Activated naive CD8-positive, alpha-beta T cell treated with anti-CD3 and anti-CD28 coated beads for 36 hours (primary cell): ENCODE data around the gene SLC36A4. TPM values are rescaled to one million over a fixed set of nuclear protein-coding genes. Genes with fewer than 3 reads are reported as not detected.
"Not testable (repeated sequence)": the region's sequence is repeated elsewhere in the genome, so short reads cannot be mapped to it uniquely, and the experiment has no call there.

Source experiments
- DNase-seq: peaks from one replicate; pipeline ENCODE4 v3.0.0; 2021
- H3K27ac Mint-ChIP-seq: one replicate; pipeline ENCODE4 v1.8.0; 2022; ENCODE audit warnings: mild to moderate bottlenecking, moderate library complexity, mixed read lengths
- H3K27me3 Mint-ChIP-seq: one replicate; pipeline ENCODE4 v1.8.0; 2022; ENCODE audit warnings: mild to moderate bottlenecking, mixed read lengths
- H3K36me3 Mint-ChIP-seq: one replicate; pipeline ENCODE4 v1.8.0; 2021; ENCODE audit warnings: mild to moderate bottlenecking, mixed read lengths
- H3K4me1 Mint-ChIP-seq: one replicate; pipeline ENCODE4 v1.8.0; 2021; ENCODE audit warnings: mixed read lengths
- H3K4me3 Mint-ChIP-seq: one replicate; pipeline ENCODE4 v1.8.0; 2022; ENCODE audit warnings: mild to moderate bottlenecking, moderate library complexity, mixed read lengths
- H3K9me3 Mint-ChIP-seq: one replicate; pipeline ENCODE4 v1.8.0; 2022; ENCODE audit warnings: mixed read lengths
- total RNA-seq, 2 experiments: library from RNA; stranded (reverse); gene quantifications; one replicate each; pipeline ENCODE4 v1.2.3, GENCODE V29; 2021

The SLC36A4 gene
- total RNA-seq, 2 experiments from 2014 or later = 15.2 to 15.3 TPM

DNA sequence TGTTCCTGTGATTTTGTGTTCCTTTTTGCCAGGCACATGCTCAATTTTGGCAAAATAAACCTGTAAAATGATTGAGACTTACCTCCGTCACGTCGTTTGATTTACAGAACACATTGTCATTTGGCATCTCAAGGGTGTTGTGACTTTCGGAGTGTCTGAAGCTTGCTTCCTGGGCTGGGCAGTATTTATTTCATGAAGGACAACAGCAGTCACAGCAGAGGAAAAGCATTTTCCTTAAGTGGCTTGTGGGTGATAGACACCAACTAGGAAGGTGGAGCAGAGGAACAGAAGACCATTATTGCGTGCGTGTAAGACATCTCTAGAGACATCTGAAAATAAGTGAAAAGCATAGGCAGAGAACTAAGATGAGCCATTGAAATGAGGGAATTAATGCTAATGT lies 80.2 kb downstream of the SLC36A4 start:
- no peak overlapping the region for H3K27ac Mint-ChIP-seq
- H3K27me3 Mint-ChIP-seq = peaks cover 24% of the 10 kb centered on the region
- no peaks in the 10 kb centered on the region for H3K4me1 Mint-ChIP-seq
- DNase-seq = no peak
- no peaks in the 10 kb centered on the region for H3K36me3 Mint-ChIP-seq
- H3K4me3 Mint-ChIP-seq = no peak overlapping the region
- H3K9me3 Mint-ChIP-seq = no peaks in the 10 kb centered on the region

DNA sequence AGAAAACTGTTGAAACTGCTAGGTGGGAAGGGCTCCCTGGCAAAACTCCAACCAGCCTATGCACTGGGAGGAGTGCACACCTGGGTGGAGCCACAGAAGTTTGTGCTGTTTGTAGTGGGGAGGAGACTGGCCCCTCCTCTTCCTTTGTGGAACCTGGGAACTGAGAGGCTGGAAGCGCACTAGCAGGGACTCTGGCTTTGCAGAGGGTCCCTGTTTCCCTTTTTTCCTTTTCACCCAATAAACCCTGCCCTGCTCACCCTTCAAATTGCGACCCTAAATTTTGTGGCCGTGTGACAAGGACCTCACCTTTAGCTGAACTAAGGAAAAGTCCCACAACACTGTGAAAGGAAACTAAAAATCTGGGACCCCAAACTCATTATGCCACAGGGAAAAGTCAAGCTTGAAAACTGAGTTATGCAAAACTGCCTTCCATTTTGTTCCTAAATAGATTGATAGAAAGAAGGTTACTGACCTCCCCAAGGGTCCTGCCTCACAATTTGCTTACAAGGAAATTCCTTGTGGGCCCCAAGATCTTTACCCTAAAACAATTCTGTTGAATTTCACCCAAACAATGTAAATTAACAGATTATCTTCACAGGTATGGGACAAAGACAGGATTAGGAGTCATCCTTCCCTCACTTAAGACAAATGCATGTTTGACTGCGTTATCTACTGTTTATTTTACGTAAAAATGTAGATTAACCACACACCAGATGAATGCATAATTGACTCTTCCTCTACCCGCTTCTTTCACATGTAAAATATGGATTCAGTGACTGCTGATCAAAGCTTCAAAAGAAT lies 81.0 kb downstream of the SLC36A4 start:
- Mint-ChIP-seq H3K27me3 (peaks cover 24% of the 10 kb centered on the region), H3K9me3 (no peaks in the 10 kb centered on the region), H3K4me3 (no peak overlapping the region), H3K36me3 (no peaks in the 10 kb centered on the region), H3K4me1 (no peaks in the 10 kb centered on the region), H3K27ac (no peak overlapping the region)
- no peak for DNase-seq

DNA sequence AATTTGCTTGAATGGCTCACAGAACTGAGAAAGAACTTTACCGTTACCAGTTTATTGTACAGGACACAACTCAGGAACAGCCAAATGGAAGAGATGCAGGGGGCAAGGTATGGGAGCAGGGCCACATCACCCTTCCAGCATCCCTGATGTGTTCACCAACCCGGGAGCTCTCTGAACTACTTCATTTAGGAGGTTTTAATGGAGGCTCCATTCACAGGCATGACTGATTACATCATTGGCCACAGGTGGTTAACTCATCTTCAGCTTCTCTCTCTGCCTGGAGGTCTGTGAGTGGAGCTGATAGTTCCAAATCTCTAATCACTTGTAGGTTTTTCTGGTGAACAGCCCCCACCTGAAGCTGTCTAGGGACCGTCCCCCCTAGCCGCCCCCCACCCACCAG lies 83.5 kb downstream of the SLC36A4 start:
- no peak for DNase-seq
- Mint-ChIP-seq H3K4me1 (no peaks in the 10 kb centered on the region), H3K27ac (no peak overlapping the region), H3K27me3 (peaks cover 26% of the 10 kb centered on the region), H3K4me3 (no peak overlapping the region), H3K36me3 (no peaks in the 10 kb centered on the region), H3K9me3 (peaks cover 1% of the 10 kb centered on the region)

DNA sequence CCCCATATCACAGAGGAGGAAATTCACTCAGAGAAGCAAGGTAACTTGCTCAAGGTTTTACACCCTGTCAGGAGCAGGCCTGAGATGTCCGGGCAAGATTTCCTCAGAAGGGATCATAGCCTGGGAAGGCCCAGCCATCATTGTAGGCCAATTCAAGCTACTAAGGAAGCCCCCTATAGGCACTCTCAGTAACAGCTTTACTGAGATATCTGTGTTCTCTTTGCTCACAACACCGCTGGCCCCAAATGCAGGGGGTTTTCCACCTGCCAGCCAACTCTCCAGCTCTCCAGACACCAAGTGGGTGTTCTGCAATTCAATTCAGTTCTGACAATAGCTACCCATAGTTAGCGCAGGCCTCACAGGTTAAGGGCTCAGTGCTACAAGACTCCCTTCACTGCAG lies 84.0 kb downstream of the SLC36A4 start:
- H3K36me3 Mint-ChIP-seq = no peaks in the 10 kb centered on the region
- H3K4me1 Mint-ChIP-seq = no peaks in the 10 kb centered on the region
- peaks cover 2% of the 10 kb centered on the region for H3K9me3 Mint-ChIP-seq
- no peak for DNase-seq
- no peak overlapping the region for H3K4me3 Mint-ChIP-seq
- H3K27me3 Mint-ChIP-seq = peaks cover 22% of the 10 kb centered on the region
- no peak overlapping the region for H3K27ac Mint-ChIP-seq

DNA sequence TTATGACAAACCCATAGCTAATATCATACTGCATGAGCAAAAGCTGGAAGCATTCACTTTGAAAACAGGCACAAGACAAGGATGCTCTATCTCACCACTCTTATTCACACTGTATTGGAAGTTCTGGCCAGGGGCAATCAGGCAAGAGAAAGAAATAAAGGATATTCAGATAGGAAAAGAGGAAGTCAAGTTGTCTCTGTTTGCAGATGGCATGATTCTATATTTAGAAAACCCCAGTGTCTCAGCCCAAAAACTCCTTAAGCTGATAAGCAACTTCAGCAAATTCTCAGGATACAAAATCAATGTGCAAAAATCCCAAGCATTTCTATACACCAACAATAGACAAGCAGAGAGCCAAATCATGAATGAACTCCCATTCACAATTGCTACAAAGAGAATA lies 86.6 kb downstream of the SLC36A4 start:
- H3K4me1 Mint-ChIP-seq, DNase-seq, H3K9me3 Mint-ChIP-seq, H3K36me3 Mint-ChIP-seq, H3K4me3 Mint-ChIP-seq, H3K27me3 Mint-ChIP-seq, H3K27ac Mint-ChIP-seq: not testable (repeated sequence)

DNA sequence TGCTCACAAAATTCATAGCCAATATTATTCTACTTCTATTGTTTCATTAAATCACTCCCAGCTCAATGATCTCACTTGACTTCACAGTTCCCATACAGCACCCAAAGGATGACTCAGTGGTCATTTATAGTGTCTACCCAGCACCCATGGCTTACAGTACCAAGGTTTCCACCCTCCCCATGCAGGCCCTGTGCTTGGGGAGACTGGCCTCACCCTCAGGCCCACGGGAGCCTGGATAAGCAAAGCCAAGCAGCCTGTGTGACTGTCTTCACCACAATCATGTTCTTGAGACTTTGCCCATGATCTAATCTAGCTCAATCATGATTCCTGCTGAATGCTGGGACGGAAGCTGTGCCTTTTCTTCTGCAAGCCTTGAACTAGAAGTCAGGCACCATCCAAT lies 97.6 kb downstream of the SLC36A4 start:
- no peaks in the 10 kb centered on the region for H3K4me1 Mint-ChIP-seq
- no peaks in the 10 kb centered on the region for H3K27me3 Mint-ChIP-seq
- no peak for DNase-seq
- no peak overlapping the region for H3K27ac Mint-ChIP-seq
- H3K9me3 Mint-ChIP-seq = peaks cover 12% of the 10 kb centered on the region
- no peak overlapping the region for H3K4me3 Mint-ChIP-seq
- no peaks in the 10 kb centered on the region for H3K36me3 Mint-ChIP-seq

DNA sequence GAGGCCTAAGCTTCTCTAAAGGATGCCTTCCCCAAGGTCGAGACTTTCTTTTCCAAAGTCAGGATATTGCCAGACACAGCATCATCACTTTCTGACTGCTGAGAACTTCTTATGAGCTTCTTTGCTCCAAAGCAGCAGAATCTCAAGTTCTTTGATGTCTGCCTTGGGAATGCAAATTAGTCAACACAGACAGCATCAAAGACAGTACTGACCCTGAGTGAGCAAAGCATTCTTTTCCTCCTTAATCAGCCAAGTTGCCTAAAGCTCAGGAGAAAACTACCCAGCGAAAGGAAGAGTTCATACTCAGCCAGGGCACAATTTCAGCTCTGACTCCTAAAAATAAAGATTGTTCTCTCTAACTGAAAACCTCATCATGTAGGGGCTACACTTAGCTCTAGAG lies 98.0 kb downstream of the SLC36A4 start:
- Mint-ChIP-seq H3K27me3 (no peaks in the 10 kb centered on the region), H3K36me3 (no peaks in the 10 kb centered on the region), H3K27ac (no peak overlapping the region), H3K4me1 (no peaks in the 10 kb centered on the region), H3K4me3 (no peak overlapping the region), H3K9me3 (peaks cover 15% of the 10 kb centered on the region)
- DNase-seq = no peak

Other genes with a start within 250 kb of the SLC36A4 start
- gene MTNR1B, start 228.3 kb downstream of the SLC36A4 start, total RNA-seq = not detected
- gene DEUP1, start 132.8 kb upstream of the SLC36A4 start, total RNA-seq = not detected